ENCODE results near the gene ASB13.

The ASB13 gene

GRCh38 chr10:5692461-5693358 is 26.3 kb upstream of the ASB13 start:
- WGBS, 2 donors (ENCODE audit: extremely low coverage in 2 of 2, insufficient read length in 2 of 2, insufficient replicate concordance in 1 of 2), result no CpG with 5 or more reads among the region's 49 CpGs
- Histone ChIP-seq H2AFZ (ENCODE audit: low read length) (peak overlapping the region; percentile 94), H3K27me3 (ENCODE audit: control insufficient read depth in 3 of 3, insufficient read depth in 3 of 3, low read depth in 1 of 3, low read length in 3 of 3) (no peaks in the 10 kb centered on the region), H3K27ac (replicated peaks; ENCODE audit: low read length) (no peak overlapping the region), H3K36me3 (replicated peaks in 1 of 2; ENCODE audit: control insufficient read depth in 2 of 2, insufficient read depth in 2 of 2, low read length in 2 of 2) (peaks cover 0 to 3% of the 10 kb centered on the region in 2 donors), H3K18ac (ENCODE audit: low read length) (peak overlapping the region; percentile 81), H2BK12ac (ENCODE audit: low read length) (no peak overlapping the region), H2BK120ac (ENCODE audit: low read depth, low read length) (no peak overlapping the region), H3K4ac (ENCODE audit: low read length) (no peak overlapping the region), H3K23ac (ENCODE audit: low read depth, low read length, poor library complexity) (no peak overlapping the region), H3K79me1 (ENCODE audit: low read depth, low read length) (peaks cover 2% of the 10 kb centered on the region), H3K4me1 (ENCODE audit: control insufficient read depth in 2 of 2, insufficient read depth in 1 of 2, low read depth in 1 of 2, low read length in 2 of 2) (peaks cover 3% of the 10 kb centered on the region in 2 donors), H3K9me3 (replicated peaks in 1 of 2; ENCODE audit: control insufficient read depth in 2 of 2, insufficient read depth in 1 of 2, low read depth in 1 of 2, low read length in 2 of 2) (peaks cover 0 to 2% of the 10 kb centered on the region in 2 donors), H2BK15ac (ENCODE audit: low read length) (peak overlapping the region; percentile 12), H3K14ac (ENCODE audit: low read length) (no peak overlapping the region), H2AK5ac (ENCODE audit: low read depth, low read length) (no peak overlapping the region), H2BK5ac (ENCODE audit: low read length) (no peak overlapping the region), H3K9ac (ENCODE audit: low read depth, low read length, poor library complexity) (no peak overlapping the region), H3K4me3 (ENCODE audit: low read length in 2 of 2) (peak overlapping the region; percentile 68 to 84), H4K8ac (ENCODE audit: low read depth, low read length) (no peak overlapping the region), H4K91ac (ENCODE audit: low read depth, low read length, poor library complexity) (no peak overlapping the region), H3K4me2 (ENCODE audit: insufficient read depth, low read length, poor library complexity, severe bottlenecking) (peak overlapping the region; percentile 66)
- DNase-seq (ENCODE audit: low spot score), result peak; percentile 51

- no peak overlapping the region for H3K18ac ChIP-seq (ENCODE audit: low read length)
- H2BK12ac ChIP-seq (ENCODE audit: low read length), result no peak overlapping the region
- H4K8ac ChIP-seq (ENCODE audit: low read depth, low read length), result no peak overlapping the region
- no peak overlapping the region for H3K27ac ChIP-seq (replicated peaks; ENCODE audit: low read length)
- H3K23ac ChIP-seq (ENCODE audit: low read depth, low read length, poor library complexity), result no peak overlapping the region
- peaks cover 3% of the 10 kb centered on the region in 2 donors for H3K4me1 ChIP-seq (ENCODE audit: control insufficient read depth in 2 of 2, insufficient read depth in 1 of 2, low read depth in 1 of 2, low read length in 2 of 2)
- peaks cover 2% of the 10 kb centered on the region for H3K79me1 ChIP-seq (ENCODE audit: low read depth, low read length)
- H2BK5ac ChIP-seq (ENCODE audit: low read length), result no peak overlapping the region
- H3K4me3 ChIP-seq (ENCODE audit: low read length in 2 of 2), result peak overlapping the region in 1 of 2 donors; percentile 68
- no peak overlapping the region for H3K4me2 ChIP-seq (ENCODE audit: insufficient read depth, low read length, poor library complexity, severe bottlenecking)
- H3K36me3 ChIP-seq (replicated peaks in 1 of 2; ENCODE audit: control insufficient read depth in 2 of 2, insufficient read depth in 2 of 2, low read length in 2 of 2), result peaks cover 0 to 3% of the 10 kb centered on the region in 2 donors
- no peak overlapping the region for H2AK5ac ChIP-seq (ENCODE audit: low read depth, low read length)
- no peaks in the 10 kb centered on the region for H3K9me3 ChIP-seq (replicated peaks in 1 of 2; ENCODE audit: control insufficient read depth in 2 of 2, insufficient read depth in 1 of 2, low read depth in 1 of 2, low read length in 2 of 2)
- no peak for DNase-seq (ENCODE audit: low spot score)
- WGBS, 2 donors (ENCODE audit: extremely low coverage in 2 of 2, insufficient read length in 2 of 2, insufficient replicate concordance in 1 of 2), result no CpG with 5 or more reads among the region's 8 CpGs
- no peak overlapping the region for H4K91ac ChIP-seq (ENCODE audit: low read depth, low read length, poor library complexity)
- no peak overlapping the region for H3K4ac ChIP-seq (ENCODE audit: low read length)
- no peak overlapping the region for H2BK15ac ChIP-seq (ENCODE audit: low read length)
- H2AFZ ChIP-seq (ENCODE audit: low read length), result no peak overlapping the region
- no peak overlapping the region for H3K9ac ChIP-seq (ENCODE audit: low read depth, low read length, poor library complexity)
- H2BK120ac ChIP-seq (ENCODE audit: low read depth, low read length), result no peak overlapping the region
- H3K14ac ChIP-seq (ENCODE audit: low read length), result no peak overlapping the region
- no peaks in the 10 kb centered on the region for H3K27me3 ChIP-seq (ENCODE audit: control insufficient read depth in 3 of 3, insufficient read depth in 3 of 3, low read depth in 1 of 3, low read length in 3 of 3)
These were observed 25.4 kb upstream of the ASB13 start for GRCh38 chr10:5691786-5692185.

- DNase-seq (ENCODE audit: low spot score), result no peak
- Histone ChIP-seq H4K8ac (ENCODE audit: low read depth, low read length) (no peak overlapping the region), H2BK12ac (ENCODE audit: low read length) (no peak overlapping the region), H3K14ac (ENCODE audit: low read length) (no peak overlapping the region), H3K36me3 (replicated peaks in 1 of 2; ENCODE audit: control insufficient read depth in 2 of 2, insufficient read depth in 2 of 2, low read length in 2 of 2) (peaks cover 0 to 3% of the 10 kb centered on the region in 2 donors), H2BK5ac (ENCODE audit: low read length) (no peak overlapping the region), H4K91ac (ENCODE audit: low read depth, low read length, poor library complexity) (no peak overlapping the region), H2BK120ac (ENCODE audit: low read depth, low read length) (no peak overlapping the region), H3K18ac (ENCODE audit: low read length) (no peak overlapping the region), H3K4me2 (ENCODE audit: insufficient read depth, low read length, poor library complexity, severe bottlenecking) (no peak overlapping the region), H3K4ac (ENCODE audit: low read length) (no peak overlapping the region), H3K9me3 (replicated peaks in 1 of 2; ENCODE audit: control insufficient read depth in 2 of 2, insufficient read depth in 1 of 2, low read depth in 1 of 2, low read length in 2 of 2) (peaks cover 0 to 4% of the 10 kb centered on the region in 2 donors), H3K23ac (ENCODE audit: low read depth, low read length, poor library complexity) (no peak overlapping the region), H3K4me3 (ENCODE audit: low read length in 2 of 2) (no peak overlapping the region), H3K4me1 (ENCODE audit: control insufficient read depth in 2 of 2, insufficient read depth in 1 of 2, low read depth in 1 of 2, low read length in 2 of 2) (peaks cover 5 to 8% of the 10 kb centered on the region in 2 donors), H3K27me3 (ENCODE audit: control insufficient read depth in 3 of 3, insufficient read depth in 3 of 3, low read depth in 1 of 3, low read length in 3 of 3) (no peaks in the 10 kb centered on the region), H3K9ac (ENCODE audit: low read depth, low read length, poor library complexity) (no peak overlapping the region), H2BK15ac (ENCODE audit: low read length) (no peak overlapping the region), H2AFZ (ENCODE audit: low read length) (no peak overlapping the region), H3K79me1 (ENCODE audit: low read depth, low read length) (peaks cover 4% of the 10 kb centered on the region), H2AK5ac (ENCODE audit: low read depth, low read length) (no peak overlapping the region), H3K27ac (replicated peaks; ENCODE audit: low read length) (no peak overlapping the region)
- WGBS, 2 donors (ENCODE audit: extremely low coverage in 2 of 2, insufficient read length in 2 of 2, insufficient replicate concordance in 1 of 2), result no CpG with 5 or more reads among the region's 3 CpGs
These were observed 22.2 kb upstream of the ASB13 start for GRCh38 chr10:5688587-5688986.

GRCh38 chr10:5685764-5686240 is 19.4 kb upstream of the ASB13 start:
- H4K8ac ChIP-seq (ENCODE audit: low read depth, low read length), result no peak overlapping the region
- no peak overlapping the region for H3K27ac ChIP-seq (replicated peaks; ENCODE audit: low read length)
- peak overlapping the region; percentile 87 for H2AFZ ChIP-seq (ENCODE audit: low read length)
- H3K4me3 ChIP-seq (ENCODE audit: low read length in 2 of 2), result peak overlapping the region in 1 of 2 donors; percentile 78
- no peak overlapping the region for H2BK12ac ChIP-seq (ENCODE audit: low read length)
- H3K18ac ChIP-seq (ENCODE audit: low read length), result no peak overlapping the region
- H2BK5ac ChIP-seq (ENCODE audit: low read length), result no peak overlapping the region
- DNase-seq (ENCODE audit: low spot score), result no peak
- peaks cover 0 to 4% of the 10 kb centered on the region in 2 donors for H3K9me3 ChIP-seq (replicated peaks in 1 of 2; ENCODE audit: control insufficient read depth in 2 of 2, insufficient read depth in 1 of 2, low read depth in 1 of 2, low read length in 2 of 2)
- peak overlapping the region; percentile 51 for H3K4me2 ChIP-seq (ENCODE audit: insufficient read depth, low read length, poor library complexity, severe bottlenecking)
- no peak overlapping the region for H2BK120ac ChIP-seq (ENCODE audit: low read depth, low read length)
- no peak overlapping the region for H4K91ac ChIP-seq (ENCODE audit: low read depth, low read length, poor library complexity)
- H2BK15ac ChIP-seq (ENCODE audit: low read length), result no peak overlapping the region
- peaks cover 0 to 3% of the 10 kb centered on the region in 2 donors for H3K36me3 ChIP-seq (replicated peaks in 1 of 2; ENCODE audit: control insufficient read depth in 2 of 2, insufficient read depth in 2 of 2, low read length in 2 of 2)
- H3K4ac ChIP-seq (ENCODE audit: low read length), result no peak overlapping the region
- no peak overlapping the region for H3K9ac ChIP-seq (ENCODE audit: low read depth, low read length, poor library complexity)
- no peak overlapping the region for H2AK5ac ChIP-seq (ENCODE audit: low read depth, low read length)
- H3K14ac ChIP-seq (ENCODE audit: low read length), result no peak overlapping the region
- no CpG with 5 or more reads among the region's 10 CpGs for WGBS, 2 donors (ENCODE audit: extremely low coverage in 2 of 2, insufficient read length in 2 of 2, insufficient replicate concordance in 1 of 2)
- H3K79me1 ChIP-seq (ENCODE audit: low read depth, low read length), result peaks cover 4% of the 10 kb centered on the region
- H3K27me3 ChIP-seq (ENCODE audit: control insufficient read depth in 3 of 3, insufficient read depth in 3 of 3, low read depth in 1 of 3, low read length in 3 of 3), result peaks cover 0 to 10% (median 3%) of the 10 kb centered on the region in 3 experiments
- no peak overlapping the region for H3K23ac ChIP-seq (ENCODE audit: low read depth, low read length, poor library complexity)
- peaks cover 1 to 5% of the 10 kb centered on the region in 2 donors for H3K4me1 ChIP-seq (ENCODE audit: control insufficient read depth in 2 of 2, insufficient read depth in 1 of 2, low read depth in 1 of 2, low read length in 2 of 2)
